WERI-Rb-1 (cell line): Measurements from ENCODE around the gene KDM6A.
A peak's percentile ranks its signal among the peaks of the same experiment; 100 is the strongest.

Source experiments
- DNase-seq: peaks from one replicate; pipeline ENCODE4 v3.0.0-alpha.2; 2020
- H3K27ac ChIP-seq: fragments of 250-450 bp; sonication (Bioruptor Pico); 2 replicates; pipeline ENCODE4 v1.5.1; 2020; ENCODE audit warnings: mild to moderate bottlenecking, moderate library complexity
- H3K27me3 ChIP-seq: fragments of 250-450 bp; sonication (Bioruptor Pico); 2 replicates; pipeline ENCODE4 v1.5.1; 2021; ENCODE audit warnings: mild to moderate bottlenecking, low read depth, moderate library complexity; ENCODE audit not compliant: insufficient read depth, severe bottlenecking
- H3K36me3 ChIP-seq: fragments of 250-450 bp; sonication (Bioruptor Pico); 2 replicates; pipeline ENCODE4 v1.5.1; 2020; ENCODE audit warnings: mild to moderate bottlenecking, moderate library complexity
- H3K4me3 ChIP-seq: 2 replicates; pipeline ENCODE4 v1.5.1; 2011; ENCODE audit warnings: low read depth, mild to moderate bottlenecking, control low read depth, low read length
- H3K9me3 ChIP-seq: fragments of 250-450 bp; sonication (Bioruptor Pico); 2 replicates; pipeline ENCODE4 v1.5.1; 2021; ENCODE audit warnings: mild to moderate bottlenecking, moderate library complexity; ENCODE audit not compliant: severe bottlenecking
- CTCF ChIP-seq: IDR thresholded peaks from 2 replicates; pipeline ENCODE4 v1.5.1; 2011; ENCODE audit warnings: low read depth, mild to moderate bottlenecking, control low read depth, inconsistent platforms, low read length

Gene KDM6A

DNA sequence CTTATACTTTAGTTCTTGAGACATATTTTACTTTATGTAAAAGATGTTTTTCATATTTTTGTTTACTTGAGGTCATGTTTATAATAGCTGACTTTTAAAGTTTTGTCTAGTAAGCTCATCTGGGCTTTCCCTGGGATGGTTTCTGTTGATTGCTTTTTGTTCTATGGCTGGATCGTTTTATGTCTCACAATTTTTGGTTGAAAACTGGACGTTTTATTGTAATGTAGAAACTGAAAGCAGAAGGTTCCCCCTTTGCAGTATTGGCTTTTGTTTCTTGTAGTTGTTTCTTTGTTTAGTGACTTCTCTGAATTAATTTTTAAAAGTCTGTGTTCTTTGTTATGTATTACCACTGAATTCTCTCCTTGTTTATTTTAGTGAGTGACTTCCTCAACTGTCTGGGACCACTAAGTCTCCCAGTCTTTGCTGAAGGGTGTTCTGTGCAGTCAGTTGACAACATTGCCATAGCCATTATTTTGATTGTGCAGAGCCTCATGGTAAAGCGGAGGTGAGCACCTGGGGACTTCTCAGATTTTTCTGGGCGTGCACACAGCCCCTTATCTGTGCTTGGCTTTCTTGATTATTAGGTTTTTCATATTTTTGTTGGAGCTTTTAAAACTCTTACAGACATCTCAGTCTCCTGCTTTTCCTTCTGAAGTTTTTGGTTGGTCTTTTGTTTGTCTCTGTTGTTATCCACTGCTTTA lies 31.0 kb downstream of the KDM6A start:
- no peaks in the 10 kb centered on the region for H3K9me3 ChIP-seq
- no peaks in the 10 kb centered on the region for H3K36me3 ChIP-seq
- H3K27me3 ChIP-seq: no peaks in the 10 kb centered on the region
- no peak overlapping the region for H3K4me3 ChIP-seq
- H3K27ac ChIP-seq: no peak overlapping the region
- DNase-seq: no peak
- TF ChIP-seq CTCF: no peak

DNA sequence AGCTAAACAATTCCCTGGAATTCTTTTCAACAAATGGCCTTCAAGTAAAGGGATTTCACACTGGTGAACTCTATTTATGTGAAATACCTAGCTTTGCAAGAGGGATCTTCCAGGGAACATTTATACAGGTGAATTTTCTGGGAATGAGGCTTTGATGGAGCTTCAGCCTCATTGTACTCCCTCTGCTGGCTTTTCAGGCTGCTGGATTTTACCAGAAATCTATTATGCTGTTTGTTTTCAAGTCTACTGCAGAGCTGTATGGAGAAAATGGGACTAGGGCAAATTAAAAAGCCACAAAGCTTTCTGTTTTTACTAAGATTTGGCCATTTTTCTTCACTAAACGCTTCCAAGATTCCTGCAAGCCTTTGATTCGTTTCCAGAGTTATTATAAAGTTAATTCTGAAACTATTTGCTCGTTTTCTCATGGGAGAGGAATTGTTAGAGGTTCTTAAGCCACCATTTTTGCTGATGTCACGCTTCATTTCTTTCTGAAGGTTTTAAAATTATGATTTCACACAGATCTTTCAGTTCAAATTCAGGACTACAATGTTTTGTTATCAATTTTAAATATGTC lies 31.6 kb downstream of the KDM6A start:
- no peak overlapping the region for H3K27ac ChIP-seq
- H3K9me3 ChIP-seq: no peaks in the 10 kb centered on the region
- no peak overlapping the region for H3K4me3 ChIP-seq
- TF ChIP-seq CTCF: 0 out of 2 replicates have a peak, but pooled peaks have one; percentile 4
- no peaks in the 10 kb centered on the region for H3K27me3 ChIP-seq
- DNase-seq: no peak
- H3K36me3 ChIP-seq: no peaks in the 10 kb centered on the region

DNA sequence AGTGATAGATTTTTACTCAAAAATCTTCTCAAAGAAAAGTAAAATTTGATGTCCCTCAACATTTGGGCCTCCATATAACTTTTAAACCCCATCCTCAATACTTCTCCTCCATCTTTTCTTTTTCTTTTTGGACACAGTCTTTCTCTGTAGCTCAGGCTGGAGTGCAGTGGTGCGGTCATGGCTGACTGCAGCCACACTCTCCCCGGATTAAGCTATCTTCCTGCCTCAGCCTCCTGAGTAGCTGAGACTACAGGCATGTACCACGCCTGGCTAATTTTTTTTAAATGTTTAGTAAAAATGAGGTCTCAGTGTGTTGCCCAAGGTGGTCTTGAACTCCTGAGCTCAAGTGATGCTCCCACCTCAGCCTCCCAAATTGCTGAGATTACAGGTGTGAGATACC lies 33.1 kb downstream of the KDM6A start:
- Histone ChIP-seq H3K36me3 (no peaks in the 10 kb centered on the region), H3K27ac (no peak overlapping the region), H3K9me3 (no peaks in the 10 kb centered on the region), H3K4me3 (no peak overlapping the region), H3K27me3 (no peaks in the 10 kb centered on the region)
- TF ChIP-seq CTCF: no peak
- DNase-seq: peak; percentile 13

GRCh38 chrX:44906542-44906941 lies 33.6 kb downstream of the KDM6A start:
- Histone ChIP-seq H3K27ac (no peak overlapping the region), H3K4me3 (no peak overlapping the region), H3K9me3 (peaks cover 2% of the 10 kb centered on the region), H3K36me3 (no peaks in the 10 kb centered on the region), H3K27me3 (no peaks in the 10 kb centered on the region)
- no peak for TF ChIP-seq CTCF
- DNase-seq: no peak

DNA sequence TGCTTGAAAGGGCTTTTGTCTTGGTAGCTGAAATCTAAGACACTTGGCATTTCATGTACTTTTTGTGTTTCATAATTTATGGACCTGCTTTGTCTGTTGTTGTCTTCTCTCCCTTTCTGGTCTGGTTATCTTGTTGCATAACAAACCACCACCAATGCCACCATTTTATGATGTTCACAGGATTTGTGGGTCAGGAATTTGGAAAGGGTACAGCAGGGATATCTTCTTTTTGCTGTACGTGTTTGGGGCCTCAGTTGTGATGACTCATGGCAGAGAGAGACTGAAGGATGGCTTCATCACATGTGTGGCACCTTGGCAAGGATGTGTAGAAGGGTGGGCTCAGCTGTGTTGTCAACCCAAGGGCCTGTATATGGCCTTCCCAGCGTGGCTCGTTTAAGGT lies 35.2 kb downstream of the KDM6A start:
- Histone ChIP-seq H3K36me3 (peaks cover 5% of the 10 kb centered on the region; the same call in 1 of the 2 replicates), H3K27me3 (no peaks in the 10 kb centered on the region), H3K27ac (no peak overlapping the region), H3K9me3 (peaks cover 4% of the 10 kb centered on the region), H3K4me3 (no peak overlapping the region)
- DNase-seq: no peak
- TF ChIP-seq CTCF: no peak
